ENCODE measurements around the gene TBC1D16.

DNA sequence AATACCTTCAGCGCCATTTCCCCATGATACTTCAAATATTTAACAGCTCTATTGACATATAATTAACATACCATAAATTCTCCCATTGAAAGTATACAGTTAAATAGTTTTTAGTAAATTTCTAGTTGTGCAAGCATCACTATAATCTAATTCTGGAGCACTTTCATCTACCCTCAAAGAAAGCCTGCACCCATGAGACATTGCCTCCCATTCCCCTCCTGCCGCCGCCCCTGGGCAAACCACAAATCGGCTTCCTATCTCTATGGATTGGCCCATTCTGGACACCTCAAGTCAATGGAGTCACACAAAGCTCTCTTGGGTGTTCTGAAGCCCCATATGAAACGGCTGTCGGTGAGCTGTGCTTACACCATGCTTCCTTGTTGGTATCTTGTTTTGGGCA, 119.2 kb downstream of the TBC1D16 start:
- TF ChIP-seq, protein P1, sequence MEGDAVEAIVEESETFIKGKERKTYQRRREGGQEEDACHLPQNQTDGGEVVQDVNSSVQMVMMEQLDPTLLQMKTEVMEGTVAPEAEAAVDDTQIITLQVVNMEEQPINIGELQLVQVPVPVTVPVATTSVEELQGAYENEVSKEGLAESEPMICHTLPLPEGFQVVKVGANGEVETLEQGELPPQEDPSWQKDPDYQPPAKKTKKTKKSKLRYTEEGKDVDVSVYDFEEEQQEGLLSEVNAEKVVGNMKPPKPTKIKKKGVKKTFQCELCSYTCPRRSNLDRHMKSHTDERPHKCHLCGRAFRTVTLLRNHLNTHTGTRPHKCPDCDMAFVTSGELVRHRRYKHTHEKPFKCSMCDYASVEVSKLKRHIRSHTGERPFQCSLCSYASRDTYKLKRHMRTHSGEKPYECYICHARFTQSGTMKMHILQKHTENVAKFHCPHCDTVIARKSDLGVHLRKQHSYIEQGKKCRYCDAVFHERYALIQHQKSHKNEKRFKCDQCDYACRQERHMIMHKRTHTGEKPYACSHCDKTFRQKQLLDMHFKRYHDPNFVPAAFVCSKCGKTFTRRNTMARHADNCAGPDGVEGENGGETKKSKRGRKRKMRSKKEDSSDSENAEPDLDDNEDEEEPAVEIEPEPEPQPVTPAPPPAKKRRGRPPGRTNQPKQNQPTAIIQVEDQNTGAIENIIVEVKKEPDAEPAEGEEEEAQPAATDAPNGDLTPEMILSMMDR (conservative IDR thresholded peaks at IDR 0.05): no peak
- TF ChIP-seq ZFX (IDR thresholded peaks at IDR 0.05): no peak

All from C4-2B (cell line).